ENCODE data around the gene KCNK15. TPM values are rescaled to one million over a fixed set of nuclear protein-coding genes. Genes with fewer than 3 reads are reported as not detected.

Gene KCNK15
- total RNA-seq, 1 donor from 2014 or later, result 0.33 TPM

- DNase-seq, result no peak
- Histone ChIP-seq H3K4me3 (no peak overlapping the region), H3K4me1 (peaks cover 50% of the 10 kb centered on the region), H3K27ac (replicated peaks) (no peak overlapping the region), H3K9me3 (replicated peaks) (no peaks in the 10 kb centered on the region), H3K27me3 (ENCODE audit: low read depth) (peaks cover 6% of the 10 kb centered on the region), H3K36me3 (no peaks in the 10 kb centered on the region)
- intact Hi-C loops (cut with micrococcal nuclease), result no loop called here
- TF ChIP-seq CTCF (IDR thresholded peaks at IDR 0.05; ENCODE audit: borderline replicate concordance), result no peak
Measured at GRCh38 chr20:44743916-44744655, 1.6 kb upstream of the KCNK15 start.

- TF ChIP-seq CTCF (IDR thresholded peaks at IDR 0.05; ENCODE audit: borderline replicate concordance), result no peak
- peak overlapping the region; percentile 39 for H3K27ac ChIP-seq (replicated peaks)
- no peaks in the 10 kb centered on the region for H3K9me3 ChIP-seq (replicated peaks)
- H3K4me3 ChIP-seq, result peak overlapping the region; percentile 68
- H3K27me3 ChIP-seq (ENCODE audit: low read depth), result peaks cover 17% of the 10 kb centered on the region
- intact Hi-C loops (cut with micrococcal nuclease), result loop anchor here (5.0 kb wide), 1 partner anchor 122 kb away; no protein-coding TSS in a partner anchor
- H3K4me1 ChIP-seq, result peaks cover 48% of the 10 kb centered on the region
- DNase-seq, result no peak
- H3K36me3 ChIP-seq, result no peaks in the 10 kb centered on the region
Measured at GRCh38 chr20:44745122-44745597, 505 bp upstream of the KCNK15 start.

GRCh38 chr20:44746367-44747165, 901 bp downstream of the KCNK15 start:
- no peak for DNase-seq
- Histone ChIP-seq H3K27me3 (ENCODE audit: low read depth) (peaks cover 29% of the 10 kb centered on the region), H3K4me1 (peaks cover 54% of the 10 kb centered on the region), H3K27ac (replicated peaks) (no peak overlapping the region), H3K36me3 (no peaks in the 10 kb centered on the region), H3K4me3 (peak overlapping the region; percentile 68), H3K9me3 (replicated peaks) (no peaks in the 10 kb centered on the region)
- TF ChIP-seq CTCF (IDR thresholded peaks at IDR 0.05; ENCODE audit: borderline replicate concordance), result no peak
- intact Hi-C loops (cut with micrococcal nuclease), result loop anchor here (5.0 kb wide), 1 partner anchor 121 kb away; no protein-coding TSS in a partner anchor

GRCh38 chr20:44747166-44748004, 1.7 kb downstream of the KCNK15 start:
- H3K4me3 ChIP-seq, result no peak overlapping the region
- H3K27ac ChIP-seq (replicated peaks), result no peak overlapping the region
- no peaks in the 10 kb centered on the region for H3K36me3 ChIP-seq
- H3K4me1 ChIP-seq, result peaks cover 48% of the 10 kb centered on the region
- intact Hi-C loops (cut with micrococcal nuclease), result loop anchor here (5.0 kb wide), 1 partner anchor 120 kb away; no protein-coding TSS in a partner anchor
- peak; percentile 67 for DNase-seq
- TF ChIP-seq CTCF (IDR thresholded peaks at IDR 0.05; ENCODE audit: borderline replicate concordance), result peak; percentile 80
- H3K27me3 ChIP-seq (ENCODE audit: low read depth), result peaks cover 35% of the 10 kb centered on the region
- no peaks in the 10 kb centered on the region for H3K9me3 ChIP-seq (replicated peaks)

GRCh38 chr20:44748005-44748370, 2.3 kb downstream of the KCNK15 start:
- DNase-seq, result no peak
- H3K9me3 ChIP-seq (replicated peaks), result no peaks in the 10 kb centered on the region
- H3K4me1 ChIP-seq, result peaks cover 42% of the 10 kb centered on the region
- no peak for TF ChIP-seq CTCF (IDR thresholded peaks at IDR 0.05; ENCODE audit: borderline replicate concordance)
- H3K36me3 ChIP-seq, result no peaks in the 10 kb centered on the region
- no peak overlapping the region for H3K27ac ChIP-seq (replicated peaks)
- intact Hi-C loops (cut with micrococcal nuclease), result loop anchor here (5.0 kb wide), 1 partner anchor 119 kb away; no protein-coding TSS in a partner anchor
- H3K4me3 ChIP-seq, result no peak overlapping the region
- peaks cover 36% of the 10 kb centered on the region for H3K27me3 ChIP-seq (ENCODE audit: low read depth)

All from left ventricle myocardium inferior (tissue), 1 donor.